CD4-positive, alpha-beta T cell treated with Interferon gamma for 1 hour (primary cell): ENCODE data around the gene MEIOSIN.

ENCODE experiments used
- DNase-seq: peaks from one replicate; pipeline ENCODE4 v3.0.0-alpha.2; 2020

The MEIOSIN gene

GRCh38 chr19:45804140-45804958, 71.1 kb downstream of the MEIOSIN start:
- DNase-seq: no peak

- DNase-seq: no peak
These were observed 71.7 kb downstream of the MEIOSIN start for GRCh38 chr19:45804959-45805230.

GRCh38 chr19:45805719-45806118, 72.5 kb downstream of the MEIOSIN start:
- DNase-seq: no peak

- no peak for DNase-seq
These were observed 76.5 kb downstream of the MEIOSIN start for GRCh38 chr19:45809643-45810159.

GRCh38 chr19:45812297-45812696, 79.1 kb downstream of the MEIOSIN start:
- no peak for DNase-seq
